ENCODE data around the gene FLACC1.

The FLACC1 gene

DNA sequence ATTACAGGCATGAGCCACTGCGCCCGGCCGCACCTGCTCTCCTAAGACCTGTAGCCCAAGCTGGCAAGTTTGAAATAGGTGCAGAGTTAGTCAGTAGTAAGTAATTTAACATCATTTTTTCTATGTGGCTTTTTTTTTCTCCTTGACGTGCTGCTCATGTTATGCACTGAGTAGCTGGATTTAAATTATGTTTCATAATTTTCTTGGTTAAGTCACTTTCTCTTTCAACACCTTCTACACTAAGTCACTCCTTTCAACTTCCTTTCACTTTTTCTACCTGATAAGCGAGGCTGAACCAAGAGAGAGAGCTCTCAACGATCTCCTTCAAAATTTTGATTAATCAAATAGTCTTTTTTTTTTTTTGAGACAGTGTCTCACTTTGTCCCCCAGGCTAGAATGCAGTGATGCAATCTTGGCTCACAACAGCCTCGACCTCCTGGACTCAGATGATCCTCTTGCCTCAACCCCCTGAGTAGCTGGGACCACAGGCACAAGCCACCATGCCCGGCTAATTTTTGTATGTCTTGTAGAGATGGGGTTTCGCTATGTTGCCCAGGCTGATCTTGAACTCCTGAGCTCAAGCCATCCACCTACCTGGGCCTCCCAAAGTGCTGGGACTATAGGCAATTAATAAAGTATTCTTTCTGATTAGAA is 83.7 kb downstream of the FLACC1 start:
- no peak for DNase-seq

GRCh38 chr2:201271917-201272316 is 85.2 kb downstream of the FLACC1 start:
- DNase-seq, result no peak

GRCh38 chr2:201270293-201271001 is 86.7 kb downstream of the FLACC1 start:
- DNase-seq, result no peak

DNA sequence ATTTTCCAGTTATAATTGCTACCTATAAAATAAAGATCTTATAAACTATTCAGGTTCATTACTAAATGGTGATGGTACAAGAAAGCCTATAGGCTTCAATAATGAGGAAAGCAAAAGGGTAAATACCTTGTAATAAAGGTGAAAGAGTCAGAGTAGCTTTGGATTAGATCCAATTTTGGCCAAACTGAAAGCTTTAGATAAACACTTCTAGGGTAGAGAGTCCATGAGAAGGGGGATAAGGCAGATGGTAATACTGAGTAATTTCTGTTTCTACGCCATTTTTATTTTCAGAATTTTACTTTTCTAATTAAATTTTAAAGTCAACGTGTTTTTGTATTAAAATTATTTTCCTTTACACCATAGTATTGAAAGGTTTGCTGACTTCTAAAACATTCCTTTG is 87.4 kb downstream of the FLACC1 start:
- no peak for DNase-seq

DNA sequence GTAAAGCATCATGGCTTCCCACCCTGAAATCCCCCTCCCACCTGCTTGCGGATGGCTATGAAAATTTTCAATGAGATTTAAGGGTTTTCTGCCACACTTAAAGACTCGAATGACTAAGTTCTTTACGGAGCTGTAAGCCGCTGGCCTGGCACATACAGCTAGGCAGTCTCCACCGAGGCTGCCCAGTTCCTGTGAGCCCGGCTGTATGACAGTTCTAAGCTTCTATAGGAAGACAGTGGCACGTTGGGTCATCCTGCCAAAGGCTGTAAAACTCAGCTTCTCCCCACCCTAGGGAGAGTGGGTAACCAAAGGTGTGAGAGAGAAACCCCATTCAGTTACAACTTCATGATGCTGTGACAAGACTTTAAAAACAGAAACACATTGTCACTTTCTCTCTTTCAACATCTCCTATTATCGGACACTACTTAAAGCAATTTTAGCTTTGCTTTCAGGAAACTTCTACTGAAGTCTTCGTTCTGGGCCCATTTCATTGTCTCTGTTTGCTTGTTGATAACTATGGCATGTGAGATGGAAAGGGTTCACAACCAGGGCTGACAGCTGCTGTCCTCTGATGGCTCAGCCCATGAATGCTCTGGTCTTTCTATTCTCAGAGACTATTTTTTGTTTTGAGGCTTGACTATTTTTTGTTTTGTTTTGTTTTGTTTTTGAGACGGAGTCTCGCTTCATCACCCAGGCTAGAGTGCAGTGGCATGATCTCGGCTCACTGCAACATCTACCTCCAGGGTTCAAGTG is 89.7 kb downstream of the FLACC1 start:
- DNase-seq, result no peak

GRCh38 chr2:201266629-201267028 is 90.5 kb downstream of the FLACC1 start:
- no peak for DNase-seq

DNA sequence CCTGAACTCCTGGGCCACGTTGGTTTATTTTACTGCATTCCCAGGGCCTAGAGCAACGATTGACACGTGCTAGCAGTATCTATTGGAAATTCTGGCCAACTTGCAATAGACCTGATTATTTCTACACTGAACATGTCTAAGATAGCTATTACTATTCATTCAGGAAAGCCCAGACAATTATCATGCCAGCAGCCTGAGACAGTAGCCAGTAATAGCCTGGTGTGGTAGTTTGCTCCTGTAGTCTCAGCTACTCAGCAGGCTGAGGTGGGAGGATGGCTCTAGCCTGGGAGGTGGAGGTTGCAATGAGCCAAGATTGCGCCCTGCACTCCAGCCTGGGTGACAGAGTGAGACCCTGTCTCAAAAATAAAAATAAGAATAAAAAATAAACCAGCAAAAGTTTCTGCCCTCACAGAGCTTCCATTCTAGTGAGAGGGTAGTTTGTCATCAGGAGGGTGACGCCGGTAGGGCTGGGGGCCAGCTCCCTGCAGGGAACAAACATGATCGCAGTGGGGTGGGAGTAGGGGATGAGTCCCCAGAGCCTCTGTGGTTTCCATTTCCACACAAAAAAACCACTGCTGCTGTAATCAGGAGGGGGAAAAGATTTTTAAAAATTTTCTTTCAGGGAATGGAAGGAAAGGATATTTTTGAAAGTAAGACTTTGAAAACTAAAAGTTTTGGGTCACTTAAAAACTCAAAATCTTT is 92.5 kb downstream of the FLACC1 start:
- DNase-seq, result no peak

DNA sequence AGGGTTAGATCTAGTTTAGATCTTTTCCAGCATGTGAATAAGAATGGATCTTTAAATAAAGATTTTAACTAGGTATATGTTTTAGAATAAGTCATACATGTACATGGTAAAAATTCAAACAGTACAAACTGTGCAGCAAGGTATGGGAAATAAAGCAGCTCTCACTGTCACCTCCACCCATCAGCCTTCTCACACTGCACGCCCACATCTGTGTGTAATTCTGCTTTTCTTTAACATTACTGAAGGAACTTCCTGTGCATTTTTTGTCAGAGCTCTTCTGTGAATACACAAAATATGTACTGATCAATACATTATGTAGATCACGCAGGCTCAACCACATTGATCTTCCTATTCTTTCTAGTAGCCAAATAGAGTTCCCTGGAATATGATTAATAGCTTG is 93.4 kb downstream of the FLACC1 start:
- no peak for DNase-seq

- DNase-seq, result no peak
These were observed 94.4 kb downstream of the FLACC1 start for GRCh38 chr2:201262718-201263117.

GRCh38 chr2:201261906-201262305 is 95.2 kb downstream of the FLACC1 start:
- no peak for DNase-seq

- peak in 2 of 4 experiments; percentile 43 to 54 for DNase-seq
These were observed 95.7 kb downstream of the FLACC1 start for GRCh38 chr2:201261471-201261870.

DNA sequence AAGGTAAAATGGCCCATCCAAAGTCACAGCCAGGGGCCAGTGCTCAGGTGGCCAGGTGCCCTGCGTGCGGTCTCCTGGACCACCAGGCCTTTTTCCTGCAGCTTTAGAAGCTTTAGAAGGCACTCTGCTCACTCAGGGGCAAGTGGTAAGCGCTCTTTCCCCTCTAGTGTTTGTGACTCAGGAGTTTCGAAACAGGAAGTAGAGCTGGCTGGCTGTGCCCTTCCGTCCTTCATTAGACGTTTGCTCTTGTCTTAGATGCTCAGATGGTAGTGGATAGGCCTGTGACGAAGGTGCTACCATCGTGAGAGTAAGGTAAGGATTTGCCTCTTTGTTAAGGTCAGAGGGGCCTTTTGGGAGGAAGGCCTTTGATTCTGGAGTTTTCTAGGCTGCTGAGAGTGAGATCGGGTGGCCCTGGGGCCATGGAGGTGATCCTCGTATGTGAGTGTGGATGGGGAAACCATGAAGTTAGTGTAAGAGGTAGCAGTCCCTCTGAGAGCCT is 96.8 kb downstream of the FLACC1 start, which contains the start of gene CASP8:
Gene CASP8, plus strand, starts transcription at position 235 of the 499 bp plus-strand sequence. CDS start 5,951 bp downstream, outside the sequence.
- peak in 2 of 4 experiments; percentile 24 to 49 for DNase-seq

GRCh38 chr2:201258666-201259615 is 98.2 kb downstream of the FLACC1 start:
- no peak for DNase-seq

DNA sequence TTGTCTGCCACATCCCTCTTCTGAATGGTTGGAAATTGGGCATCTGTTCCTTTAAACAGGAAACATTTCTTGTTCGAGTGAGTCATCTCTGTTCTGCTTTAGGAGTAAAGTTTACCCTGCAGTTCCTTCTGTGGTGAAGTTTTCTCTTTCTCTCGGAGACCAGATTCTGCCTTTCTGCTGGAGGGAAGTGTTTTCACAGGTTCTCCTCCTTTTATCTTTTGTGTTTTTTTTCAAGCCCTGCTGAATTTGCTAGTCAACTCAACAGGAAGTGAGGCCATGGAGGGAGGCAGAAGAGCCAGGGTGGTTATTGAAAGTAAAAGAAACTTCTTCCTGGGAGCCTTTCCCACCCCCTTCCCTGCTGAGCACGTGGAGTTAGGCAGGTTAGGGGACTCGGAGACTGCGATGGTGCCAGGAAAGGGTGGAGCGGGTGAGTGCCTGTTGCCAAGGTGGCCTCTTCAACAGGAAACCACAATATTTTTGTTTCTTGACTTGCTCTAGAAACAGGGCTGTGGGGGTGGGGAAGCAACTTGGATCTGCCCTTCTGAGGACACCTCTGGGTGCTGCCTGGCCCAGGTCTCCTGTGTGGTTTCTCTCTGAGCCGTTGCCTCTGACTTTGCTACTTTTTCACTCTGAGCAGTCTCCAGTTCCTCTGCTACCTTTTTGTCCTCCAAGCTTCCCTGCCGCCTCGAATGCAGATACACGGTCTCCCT is 99.0 kb downstream of the FLACC1 start:
- peak; percentile 20 to 89 (median 68) for DNase-seq

DNA sequence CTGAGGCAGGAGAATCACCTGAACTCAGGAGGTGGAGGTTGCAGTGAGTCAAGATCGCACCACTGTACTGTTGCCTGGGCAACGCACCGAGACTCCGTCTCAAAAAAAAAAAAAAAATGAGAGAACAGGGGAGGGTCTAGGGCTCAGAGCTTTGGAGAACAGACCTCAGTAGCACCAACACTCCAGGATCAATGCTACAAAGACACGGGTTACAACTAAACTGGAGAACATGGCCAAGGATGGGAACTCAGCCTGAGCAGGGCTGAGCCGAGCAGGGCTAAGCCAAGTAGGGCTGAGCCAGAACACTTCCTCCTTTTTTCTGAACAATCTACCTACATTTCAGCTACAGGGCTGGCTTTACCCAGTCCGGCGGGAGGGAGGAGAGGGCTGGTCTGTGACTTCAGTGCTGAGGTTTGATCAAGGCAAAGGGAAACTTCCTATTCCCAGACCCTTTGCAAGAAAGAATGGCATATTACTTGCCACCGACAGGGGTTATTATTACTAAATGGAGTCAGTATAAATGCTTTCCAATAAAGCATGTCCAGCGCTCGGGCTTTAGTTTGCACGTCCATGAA is 99.7 kb downstream of the FLACC1 start:
- DNase-seq, result peak in 1 of 4 experiments; percentile 43

DNA sequence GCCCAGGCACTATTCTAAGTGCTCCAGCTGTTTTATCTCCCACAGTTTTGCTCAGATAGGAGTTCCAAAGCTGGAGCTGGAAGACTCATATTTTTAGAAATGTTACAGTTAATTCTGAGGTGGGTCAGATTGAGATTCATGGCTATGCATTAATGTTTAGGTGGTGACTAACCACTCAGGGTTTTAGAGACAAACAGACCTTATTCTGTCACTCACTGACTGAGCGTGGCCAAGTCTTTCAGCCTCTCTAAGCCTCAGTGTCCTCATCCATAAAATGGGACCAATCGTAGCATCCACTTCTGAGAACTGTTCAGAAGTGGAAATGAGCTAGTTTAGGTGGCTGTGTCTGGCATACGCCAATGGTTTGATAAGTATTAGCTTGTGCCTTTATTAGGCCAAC is 101.1 kb downstream of the FLACC1 start:
- no peak for DNase-seq

GRCh38 chr2:201255408-201256033 is 101.6 kb downstream of the FLACC1 start:
- no peak for DNase-seq

DNA sequence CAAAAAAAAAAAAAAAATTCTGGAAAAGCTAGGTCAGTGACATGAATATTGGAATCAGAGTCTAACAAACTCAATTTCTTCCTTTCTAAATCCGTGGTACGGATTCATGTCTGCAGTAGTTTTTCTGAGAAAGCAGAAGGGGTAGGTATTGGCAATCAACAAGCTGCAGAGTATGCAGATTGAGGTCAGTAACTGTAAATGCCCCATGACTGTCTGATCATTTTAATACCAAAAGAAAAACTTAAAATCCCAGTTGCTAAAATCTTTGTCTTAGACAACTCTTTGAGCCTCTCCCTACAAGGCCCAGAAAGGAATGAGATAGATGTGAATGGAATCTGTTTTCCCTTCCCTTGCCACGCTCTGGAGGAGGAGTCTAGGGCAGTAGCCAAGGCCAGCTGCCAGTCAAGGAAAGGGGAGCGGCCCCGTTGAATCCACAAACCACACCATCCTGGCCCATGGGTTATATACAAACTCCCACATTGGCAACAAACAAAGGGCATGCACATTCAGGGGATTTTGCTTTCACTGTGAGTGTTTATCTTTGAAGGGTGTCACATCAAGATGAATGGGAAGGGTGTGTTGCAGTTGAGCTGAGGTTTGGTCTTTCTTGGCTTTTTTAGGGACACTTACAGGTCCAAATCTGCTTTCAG is 102.9 kb downstream of the FLACC1 start:
- no peak for DNase-seq

DNA sequence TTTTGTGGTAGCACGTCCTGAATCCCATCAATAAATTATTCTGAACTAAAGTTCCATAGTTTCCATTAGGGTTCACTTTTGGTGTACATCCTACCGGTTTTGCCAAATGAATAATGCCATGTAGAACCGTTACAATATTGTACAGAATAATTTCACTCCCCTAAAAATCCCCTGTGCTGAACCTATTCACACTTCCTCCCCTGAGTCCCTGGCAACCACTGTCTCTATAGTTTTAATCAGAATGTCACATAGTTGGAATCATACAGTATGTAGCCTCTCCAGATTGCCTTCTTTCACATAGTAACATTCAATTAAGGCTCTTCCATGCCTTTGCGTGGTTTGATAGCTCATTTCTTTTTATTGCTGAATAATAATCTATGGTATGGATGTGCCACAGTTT is 106.4 kb downstream of the FLACC1 start:
- no peak for DNase-seq

DNA sequence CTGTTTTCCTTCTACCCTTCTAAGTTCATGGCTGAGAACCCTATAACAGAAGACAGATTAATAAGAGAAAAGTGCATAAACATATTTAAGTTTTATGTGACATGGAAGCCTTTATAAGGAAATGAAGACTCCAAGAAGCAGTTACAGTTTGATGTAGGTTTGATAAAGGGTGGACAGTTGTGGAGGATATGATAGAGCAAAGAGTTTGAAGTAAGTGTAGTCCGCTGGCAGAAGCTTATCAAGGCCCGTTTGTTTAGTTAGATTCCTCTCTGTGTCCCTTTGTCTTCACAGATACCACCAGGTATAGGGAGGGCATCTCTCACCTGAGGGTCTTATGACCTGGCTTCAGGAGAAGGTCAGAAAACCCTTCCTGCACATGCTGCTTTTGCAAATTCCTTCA is 107.3 kb downstream of the FLACC1 start:
- no peak for DNase-seq

All from activated naive CD4-positive, alpha-beta T cell (primary cell).